ENCODE results near the gene EXOC3L2. TPM values are rescaled to one million over a fixed set of nuclear protein-coding genes. Genes with fewer than 3 reads are reported as not detected.
A peak's percentile ranks its signal among the peaks of the same experiment; 100 is the strongest.

Gene EXOC3L2
- total RNA-seq, 1 donor: not detected

GRCh38 chr19:45186509-45187334 is 58.5 kb downstream of the EXOC3L2 start:
- no peak for DNase-seq (ENCODE audit: low read depth)
- H3K4me3 ChIP-seq (ENCODE audit: low read depth, low read length): no peak overlapping the region
- TF ChIP-seq CTCF (IDR thresholded peaks at IDR 0.05; ENCODE audit: insufficient read depth, low read depth, low read length): no peak

- no peak for TF ChIP-seq CTCF (IDR thresholded peaks at IDR 0.05; ENCODE audit: insufficient read depth, low read depth, low read length)
- no peak for DNase-seq (ENCODE audit: low read depth)
- no peak overlapping the region for H3K4me3 ChIP-seq (ENCODE audit: low read depth, low read length)
Measured at GRCh38 chr19:45184115-45184514, 61.1 kb downstream of the EXOC3L2 start.

- no peak overlapping the region for H3K4me3 ChIP-seq (ENCODE audit: low read depth, low read length)
- no peak for DNase-seq (ENCODE audit: low read depth)
- no peak for TF ChIP-seq CTCF (IDR thresholded peaks at IDR 0.05; ENCODE audit: insufficient read depth, low read depth, low read length)
Measured at GRCh38 chr19:45182758-45183157, 62.4 kb downstream of the EXOC3L2 start.

GRCh38 chr19:45180936-45181335 is 64.3 kb downstream of the EXOC3L2 start:
- peak overlapping the region; percentile 6 for H3K4me3 ChIP-seq (ENCODE audit: low read depth, low read length)
- no peak for TF ChIP-seq CTCF (IDR thresholded peaks at IDR 0.05; ENCODE audit: insufficient read depth, low read depth, low read length)
- DNase-seq (ENCODE audit: low read depth): no peak

GRCh38 chr19:45179892-45180370 is 65.3 kb downstream of the EXOC3L2 start:
- TF ChIP-seq CTCF (IDR thresholded peaks at IDR 0.05; ENCODE audit: insufficient read depth, low read depth, low read length): no peak
- DNase-seq (ENCODE audit: low read depth): no peak
- peak overlapping the region; percentile 96 for H3K4me3 ChIP-seq (ENCODE audit: low read depth, low read length)

- peak overlapping the region; percentile 96 for H3K4me3 ChIP-seq (ENCODE audit: low read depth, low read length)
- DNase-seq (ENCODE audit: low read depth): peak; percentile 70
- TF ChIP-seq CTCF (IDR thresholded peaks at IDR 0.05; ENCODE audit: insufficient read depth, low read depth, low read length): no peak
Measured at GRCh38 chr19:45179072-45179891, 65.9 kb downstream of the EXOC3L2 start.
